HG03565 (cell line): Measurements from ENCODE around the gene MCCC2.
"Not testable (repeated sequence)": the region's sequence is repeated elsewhere in the genome, so short reads cannot be mapped to it uniquely, and the experiment has no call there.

ENCODE experiments used
- ATAC-seq: cut with Tn5 transposase; IDR thresholded peaks from one replicate; pipeline ENCODE4 v1.9.1; 2021; ENCODE audit warnings: mild to moderate bottlenecking, moderate library complexity; ENCODE audit not compliant: unreplicated experiment

MCCC2 gene

GRCh38 chr5:71658916-71659662 is 71.9 kb downstream of the MCCC2 start:
- ATAC-seq: no peak

- ATAC-seq: no peak
Measured at GRCh38 chr5:71662381-71662780, 75.2 kb downstream of the MCCC2 start.

- ATAC-seq: no peak
Measured at GRCh38 chr5:71663191-71663969, 76.2 kb downstream of the MCCC2 start.

GRCh38 chr5:71664615-71665014 is 77.5 kb downstream of the MCCC2 start:
- not testable (repeated sequence) for ATAC-seq

- ATAC-seq: no peak
Measured at GRCh38 chr5:71666321-71666720, 79.2 kb downstream of the MCCC2 start.

GRCh38 chr5:71677977-71678376 is 90.8 kb downstream of the MCCC2 start:
- no peak for ATAC-seq

- no peak for ATAC-seq
Measured at GRCh38 chr5:71679714-71680113, 92.6 kb downstream of the MCCC2 start.

- ATAC-seq: no peak
Measured at GRCh38 chr5:71680510-71680909, 93.4 kb downstream of the MCCC2 start.

GRCh38 chr5:71681296-71681695 is 94.2 kb downstream of the MCCC2 start:
- ATAC-seq: no peak

GRCh38 chr5:71684309-71684708 is 97.2 kb downstream of the MCCC2 start:
- no peak for ATAC-seq

GRCh38 chr5:71693828-71694427 is 106.8 kb downstream of the MCCC2 start:
- ATAC-seq: no peak

GRCh38 chr5:71695071-71695470 is 107.9 kb downstream of the MCCC2 start:
- no peak for ATAC-seq

GRCh38 chr5:71695595-71695994 is 108.5 kb downstream of the MCCC2 start:
- ATAC-seq: no peak

GRCh38 chr5:71697967-71698366 is 110.8 kb downstream of the MCCC2 start:
- no peak for ATAC-seq

GRCh38 chr5:71699233-71699632 is 112.1 kb downstream of the MCCC2 start:
- ATAC-seq: no peak

- ATAC-seq: no peak
Measured at GRCh38 chr5:71699751-71700150, 112.6 kb downstream of the MCCC2 start.

- no peak for ATAC-seq
Measured at GRCh38 chr5:71700803-71701202, 113.7 kb downstream of the MCCC2 start.

- no peak for ATAC-seq
Measured at GRCh38 chr5:71701407-71701806, 114.3 kb downstream of the MCCC2 start.

GRCh38 chr5:71703941-71704340 is 116.8 kb downstream of the MCCC2 start:
- no peak for ATAC-seq

GRCh38 chr5:71705421-71705820 is 118.3 kb downstream of the MCCC2 start:
- ATAC-seq: no peak

- no peak for ATAC-seq
Measured at GRCh38 chr5:71706906-71707305, 119.8 kb downstream of the MCCC2 start.
